SHP77 (cell line): ENCODE measurements around the gene TSR2.
"Not testable (repeated sequence)": the region's sequence is repeated elsewhere in the genome, so short reads cannot be mapped to it uniquely, and the experiment has no call there.

Experiments used
- DNase-seq, 2 experiments: peaks; one replicate each; lab custom pipeline; 2025; lab: John Stamatoyannopoulos, UW

TSR2 gene

DNA sequence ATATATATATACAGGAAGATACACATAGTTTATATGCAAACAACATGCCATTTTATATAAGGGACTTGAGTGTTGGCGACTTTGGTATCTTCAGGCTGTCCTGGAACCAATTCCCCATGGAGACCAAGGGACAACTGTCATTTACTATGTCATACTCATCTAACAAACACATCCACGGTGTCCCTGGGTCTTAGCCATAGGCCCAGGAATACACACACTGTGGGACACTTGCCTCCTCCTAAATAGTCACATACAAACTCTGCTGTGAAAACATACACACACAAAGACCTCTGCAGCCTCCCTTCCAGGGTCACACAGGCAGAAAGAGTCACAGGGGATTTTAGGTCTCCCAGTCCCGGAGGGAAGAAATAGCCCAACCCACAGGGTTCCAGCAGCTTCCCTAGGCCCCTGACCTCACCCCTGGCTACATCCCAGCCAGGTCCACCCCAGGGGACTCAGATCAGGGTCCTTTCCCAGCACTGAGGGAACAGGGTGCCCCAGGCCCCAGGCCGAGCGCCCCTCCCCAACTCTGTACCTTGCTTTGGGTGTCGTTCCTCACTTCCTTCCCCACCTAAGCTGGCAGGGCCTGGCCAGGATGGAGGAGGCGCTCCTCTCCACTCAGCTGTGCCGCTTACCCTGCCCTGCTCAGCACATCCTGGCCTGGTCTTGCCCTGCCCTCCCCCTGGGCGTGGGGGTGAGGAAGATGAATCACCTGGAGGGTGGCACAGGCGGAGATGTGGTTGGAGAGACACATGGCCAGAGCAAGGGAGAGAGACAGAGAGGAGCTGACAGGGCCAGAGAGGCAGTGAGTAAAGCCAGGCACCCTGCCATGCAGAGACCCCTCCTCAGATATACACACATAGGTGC lies 34.0 kb downstream of the TSR2 start:
- DNase-seq = no peak

DNA sequence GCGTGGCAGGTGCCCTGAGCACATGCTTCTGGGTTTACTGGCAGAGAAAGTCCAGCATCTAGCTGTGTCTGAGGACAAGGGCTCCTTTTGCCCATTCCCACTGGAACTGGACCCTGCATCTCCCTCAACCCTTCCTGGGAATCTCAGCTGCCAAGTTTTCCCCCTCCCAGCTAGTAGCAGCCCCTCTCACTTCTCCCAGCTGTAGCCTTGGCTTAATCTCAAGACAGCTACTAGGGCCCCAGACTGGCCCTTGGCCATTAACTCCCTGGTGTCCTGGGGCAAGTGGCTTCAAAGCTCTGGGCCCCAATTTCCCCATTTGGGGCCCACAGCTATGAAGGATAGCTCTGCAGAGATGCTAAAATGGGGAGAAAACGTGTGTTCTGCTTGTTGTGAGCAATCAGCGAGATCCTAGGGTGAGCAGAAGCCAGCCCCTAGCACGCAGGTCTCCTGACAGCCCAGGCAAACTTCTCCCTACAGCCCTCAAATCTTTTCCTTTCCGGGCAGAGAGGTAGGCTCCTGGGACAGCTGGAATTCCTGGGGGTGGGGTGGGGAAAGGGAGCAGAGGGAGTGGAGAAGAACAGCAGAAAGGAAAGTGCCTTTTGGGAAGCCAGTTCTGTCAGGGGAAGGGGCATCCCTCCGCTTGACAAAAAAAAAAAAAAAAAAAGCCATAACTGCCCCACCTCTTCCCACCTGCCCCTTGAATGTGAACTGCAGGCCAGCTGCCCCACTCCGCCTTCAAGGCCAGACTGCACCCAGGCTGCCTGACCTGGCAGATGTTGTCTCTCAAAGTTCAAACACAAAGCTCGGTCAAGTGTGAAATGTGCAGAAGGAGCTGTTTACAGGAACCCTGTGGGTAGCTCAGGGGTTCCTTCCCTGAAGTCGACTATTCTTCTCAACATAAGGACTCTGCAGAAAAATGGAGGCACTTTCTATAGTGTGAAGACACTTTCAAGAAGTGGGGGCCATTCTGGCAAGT lies 39.2 kb downstream of the TSR2 start:
- DNase-seq = peak; percentile 74 to 77

DNA sequence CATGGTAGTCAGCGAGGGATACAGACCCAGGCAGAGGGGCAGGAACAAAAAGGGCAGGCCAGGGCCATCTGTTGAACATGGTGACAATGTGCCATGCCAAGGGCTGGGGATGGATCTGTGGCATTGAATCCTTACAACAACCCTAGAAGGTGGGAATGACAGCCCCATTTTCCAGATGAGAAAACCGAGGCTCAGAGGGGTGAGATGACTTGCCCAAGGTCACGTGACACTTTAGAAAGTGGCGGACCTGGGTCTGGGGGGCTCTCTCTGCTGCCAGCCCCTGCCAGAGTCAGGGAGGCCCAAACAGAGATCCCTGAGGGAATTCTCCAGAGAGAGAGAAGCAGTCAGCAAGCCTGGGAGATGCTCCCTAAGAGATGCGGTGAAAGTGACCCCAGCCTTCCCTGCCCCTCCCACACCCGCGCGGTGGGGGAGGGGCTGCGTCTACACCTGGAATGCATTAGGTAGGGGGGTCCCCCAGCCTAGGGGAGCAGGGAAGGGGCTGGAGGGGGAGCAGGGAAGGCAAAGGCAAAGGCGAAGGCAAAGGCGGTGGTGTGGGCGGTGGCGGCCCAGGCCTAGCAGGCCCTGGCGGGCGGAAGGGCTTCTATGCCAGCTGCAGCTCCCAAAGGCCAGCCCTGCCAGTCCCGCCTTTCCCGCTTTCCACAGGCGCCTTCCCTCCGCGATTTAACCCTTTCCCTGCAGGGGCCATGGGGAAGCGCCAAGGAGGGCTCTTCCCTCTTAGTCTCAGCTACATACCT lies 42.8 kb downstream of the TSR2 start:
- DNase-seq = peak; percentile 81 to 92

DNA sequence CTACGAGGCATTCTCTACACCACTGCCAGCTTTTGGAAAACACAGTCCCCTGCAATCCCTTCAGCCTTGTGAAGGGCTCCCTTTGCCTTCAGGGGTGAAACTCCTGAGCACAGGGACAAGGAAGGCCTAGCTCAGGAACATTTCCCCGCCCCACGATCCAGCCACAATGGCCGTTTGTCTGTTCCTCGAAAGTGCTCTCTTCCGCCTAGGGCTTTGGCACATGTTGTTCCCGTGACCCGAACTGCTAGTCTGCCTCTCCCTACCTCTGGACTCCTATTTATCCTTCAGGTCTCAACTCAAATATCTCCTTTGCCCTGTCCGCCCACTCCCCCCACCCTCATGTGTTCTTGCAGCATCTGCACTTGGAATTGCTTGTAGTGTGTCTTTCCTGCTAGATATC lies 43.7 kb downstream of the TSR2 start:
- DNase-seq = peak; percentile 56 to 57

DNA sequence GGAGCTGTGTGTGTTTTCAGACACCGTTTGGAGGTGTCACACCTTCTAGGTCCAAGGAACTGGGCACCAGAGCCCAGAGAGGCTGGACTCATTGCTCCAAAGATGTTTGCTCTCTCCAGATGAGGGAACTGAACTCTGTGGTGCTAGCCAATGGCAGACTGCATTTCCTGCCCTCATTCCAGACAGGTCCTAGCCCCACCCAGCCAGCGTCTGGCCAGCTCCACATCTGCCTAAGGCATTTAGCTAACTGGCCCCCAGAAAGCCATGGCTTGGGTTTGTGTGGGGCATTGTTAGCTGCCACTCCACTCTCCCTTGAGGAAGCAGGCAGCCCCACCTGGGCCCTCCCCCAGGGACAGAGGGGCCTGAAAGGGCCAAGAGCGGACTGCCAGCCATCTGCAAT lies 44.5 kb downstream of the TSR2 start:
- peak; percentile 13 to 36 for DNase-seq

DNA sequence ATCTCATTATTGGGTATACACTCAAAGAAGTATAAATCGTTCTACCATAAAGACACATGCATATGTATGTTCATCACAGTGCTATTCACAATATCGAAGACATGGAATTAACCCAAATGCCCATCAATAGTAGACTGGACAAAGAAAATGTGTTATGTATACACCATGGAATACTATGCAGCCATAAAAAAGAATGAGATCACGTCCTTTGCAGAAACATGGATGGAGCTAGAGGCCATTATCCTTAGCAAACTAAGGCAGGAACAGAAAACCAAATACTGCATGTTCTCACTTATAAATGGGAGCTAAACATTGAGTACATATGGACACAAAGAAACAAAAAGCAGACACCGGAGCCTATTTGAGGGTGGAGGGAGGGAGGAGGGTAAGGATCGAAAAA lies 49.6 kb downstream of the TSR2 start:
- DNase-seq = not testable (repeated sequence)

DNA sequence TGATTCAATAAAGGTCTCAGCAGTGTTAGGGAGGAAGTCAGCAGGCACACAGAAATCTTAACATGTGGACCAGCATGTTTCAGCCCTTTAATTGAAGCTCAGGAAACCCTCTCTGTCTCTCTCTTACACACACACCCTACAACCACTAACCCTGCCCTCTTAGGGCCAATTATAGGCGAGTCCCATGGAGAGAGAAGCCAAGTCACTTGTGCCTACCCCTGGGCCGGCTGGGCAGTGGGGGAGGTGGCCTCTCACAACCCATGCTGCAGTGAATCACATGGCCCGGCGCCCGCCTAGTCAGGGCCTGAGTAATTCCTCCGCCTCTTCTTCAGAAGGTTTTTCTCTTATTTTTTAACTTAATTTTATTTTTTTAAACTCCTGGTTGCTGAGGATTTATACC lies 52.1 kb downstream of the TSR2 start:
- no peak for DNase-seq

DNA sequence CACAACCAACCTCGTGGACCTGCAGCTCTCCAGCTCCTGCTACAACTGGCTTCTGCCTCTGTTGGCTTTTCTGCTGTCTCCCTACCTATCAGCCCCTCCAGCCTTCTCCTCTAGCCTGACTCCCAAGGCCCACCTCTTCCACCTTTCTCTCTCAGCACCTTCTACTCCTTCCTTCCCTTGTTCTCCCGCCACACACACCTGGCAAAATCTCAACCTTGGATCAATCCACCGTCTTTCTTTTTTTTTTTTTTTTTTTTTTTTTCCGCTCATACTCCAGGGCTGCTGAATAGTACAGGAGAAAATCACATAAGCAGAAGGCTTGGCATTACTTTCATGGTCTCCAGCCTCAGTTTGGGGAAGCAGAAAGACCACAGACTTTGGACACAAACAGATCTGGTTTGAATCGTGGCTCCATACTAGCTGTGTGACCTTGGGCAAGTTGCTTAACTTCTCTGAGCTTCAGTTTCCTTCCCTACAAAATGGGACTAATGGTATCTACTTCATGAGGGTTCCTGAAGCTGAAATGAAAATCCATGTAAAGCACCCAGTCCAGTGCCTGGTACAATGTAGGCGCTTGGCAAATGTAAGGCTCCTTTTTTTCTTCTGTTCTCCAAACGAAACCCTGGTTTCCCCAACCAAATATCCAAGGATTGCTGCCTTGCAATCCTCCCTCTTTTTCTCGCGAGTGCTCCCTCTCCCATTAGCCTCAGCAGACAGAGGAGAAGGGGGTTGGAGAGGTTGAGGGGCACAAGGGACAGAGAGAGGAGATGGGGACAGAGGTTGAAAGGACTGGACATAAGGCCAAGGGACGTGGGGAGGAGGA lies 54.2 kb downstream of the TSR2 start:
- peak in 1 of 2 experiments; percentile 70 for DNase-seq
